PC-9 (cell line): ENCODE measurements around the gene LONP1.

Experiments used
- EZH2 ChIP-seq: fragments of 200-600 bp; sonication (generic); IDR thresholded peaks from 2 replicates; pipeline ENCODE4 v1.8.0; 2017; ENCODE audit warnings: antibody characterized with exemption, low read depth
- TF ChIP-seq, protein P1 (sequence below): fragments of 200-600 bp; sonication (generic); conservative IDR thresholded peaks from 2 replicates; pipeline ENCODE4 v1.6.1; 2017; ENCODE audit warnings: mixed run types, antibody characterized with exemption, mild to moderate bottlenecking, moderate library complexity

DNA sequence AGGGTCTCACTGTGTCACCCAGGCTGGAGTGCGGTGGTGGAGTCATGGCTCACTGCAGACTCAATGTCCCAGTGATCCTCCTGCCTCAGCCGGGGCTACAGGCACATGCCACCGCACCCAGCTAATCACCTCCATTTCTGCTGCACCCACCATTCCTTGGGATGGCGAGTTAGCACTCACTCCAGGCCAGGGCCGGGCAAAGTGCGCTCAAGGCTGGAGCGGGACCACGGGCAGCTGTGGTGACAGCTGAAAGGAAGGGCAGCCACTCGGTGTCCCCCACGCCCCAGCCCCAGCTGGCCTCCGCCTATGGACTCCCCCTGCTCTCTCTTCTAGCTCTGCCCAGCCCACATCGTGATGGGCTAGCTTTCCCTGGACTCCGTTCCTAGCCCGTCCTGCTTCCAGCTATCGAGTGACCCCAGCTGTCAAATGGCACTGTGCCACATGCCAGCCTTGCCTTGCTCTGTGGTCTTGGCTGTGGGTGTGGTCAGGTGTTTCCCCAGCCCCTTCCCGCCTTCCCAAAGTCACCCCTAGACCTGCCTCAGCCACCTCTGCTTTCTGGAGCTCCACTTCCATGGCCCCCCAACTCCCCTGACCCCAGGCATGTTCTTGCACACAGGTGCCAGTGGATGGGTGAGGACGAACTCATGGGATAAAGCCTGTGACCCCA lies 43.7 kb downstream of the LONP1 start:
- TF ChIP-seq, protein P1, sequence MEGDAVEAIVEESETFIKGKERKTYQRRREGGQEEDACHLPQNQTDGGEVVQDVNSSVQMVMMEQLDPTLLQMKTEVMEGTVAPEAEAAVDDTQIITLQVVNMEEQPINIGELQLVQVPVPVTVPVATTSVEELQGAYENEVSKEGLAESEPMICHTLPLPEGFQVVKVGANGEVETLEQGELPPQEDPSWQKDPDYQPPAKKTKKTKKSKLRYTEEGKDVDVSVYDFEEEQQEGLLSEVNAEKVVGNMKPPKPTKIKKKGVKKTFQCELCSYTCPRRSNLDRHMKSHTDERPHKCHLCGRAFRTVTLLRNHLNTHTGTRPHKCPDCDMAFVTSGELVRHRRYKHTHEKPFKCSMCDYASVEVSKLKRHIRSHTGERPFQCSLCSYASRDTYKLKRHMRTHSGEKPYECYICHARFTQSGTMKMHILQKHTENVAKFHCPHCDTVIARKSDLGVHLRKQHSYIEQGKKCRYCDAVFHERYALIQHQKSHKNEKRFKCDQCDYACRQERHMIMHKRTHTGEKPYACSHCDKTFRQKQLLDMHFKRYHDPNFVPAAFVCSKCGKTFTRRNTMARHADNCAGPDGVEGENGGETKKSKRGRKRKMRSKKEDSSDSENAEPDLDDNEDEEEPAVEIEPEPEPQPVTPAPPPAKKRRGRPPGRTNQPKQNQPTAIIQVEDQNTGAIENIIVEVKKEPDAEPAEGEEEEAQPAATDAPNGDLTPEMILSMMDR = no peak
- no peak for TF ChIP-seq EZH2
